Mammary epithelial cell (primary cell): ENCODE measurements around the gene IL19.

ENCODE experiments used
- EZH2 ChIP-seq: IDR thresholded peaks from 2 replicates; pipeline ENCODE4 v1.6.1; 2012; ENCODE audit warnings: low read length, inconsistent platforms, borderline replicate concordance
- TF ChIP-seq, protein P1 (sequence below), 2 donors: IDR thresholded peaks in 1 of 2; conservative IDR thresholded peaks in 1 of 2; 2 replicates each; pipeline ENCODE4 v1.5.1; 2011 to 2012; ENCODE audit warnings: inconsistent platforms in 2 of 2, low read length in 2 of 2, mild to moderate bottlenecking in 2 of 2, control low read depth in 1 of 2, low read depth in 1 of 2; ENCODE audit not compliant: insufficient read depth in 1 of 2; ENCODE audit errors: extremely low read depth in 1 of 2

DNA sequence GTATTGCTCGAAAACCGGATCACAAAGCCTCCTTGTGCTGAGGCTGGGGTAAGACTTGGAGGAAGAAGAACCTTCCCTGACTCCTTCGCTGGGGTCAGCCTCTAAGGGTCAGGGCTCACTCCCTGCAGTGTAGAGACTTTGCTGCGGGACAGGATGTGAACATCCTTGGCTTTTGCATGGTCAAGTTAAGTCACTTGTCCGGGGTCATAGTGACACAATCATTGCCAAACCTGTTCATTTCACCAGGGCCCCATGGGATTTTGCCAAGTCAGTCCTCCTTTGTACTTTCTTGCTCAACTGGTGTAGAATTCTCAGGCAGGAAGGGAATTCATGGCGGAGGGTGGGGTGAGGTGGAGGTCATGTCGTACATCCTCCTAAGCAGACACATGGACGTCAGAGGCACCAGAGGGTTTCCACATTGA, 26.4 kb downstream of the IL19 start:
- TF ChIP-seq EZH2 = no peak
- TF ChIP-seq, protein P1, sequence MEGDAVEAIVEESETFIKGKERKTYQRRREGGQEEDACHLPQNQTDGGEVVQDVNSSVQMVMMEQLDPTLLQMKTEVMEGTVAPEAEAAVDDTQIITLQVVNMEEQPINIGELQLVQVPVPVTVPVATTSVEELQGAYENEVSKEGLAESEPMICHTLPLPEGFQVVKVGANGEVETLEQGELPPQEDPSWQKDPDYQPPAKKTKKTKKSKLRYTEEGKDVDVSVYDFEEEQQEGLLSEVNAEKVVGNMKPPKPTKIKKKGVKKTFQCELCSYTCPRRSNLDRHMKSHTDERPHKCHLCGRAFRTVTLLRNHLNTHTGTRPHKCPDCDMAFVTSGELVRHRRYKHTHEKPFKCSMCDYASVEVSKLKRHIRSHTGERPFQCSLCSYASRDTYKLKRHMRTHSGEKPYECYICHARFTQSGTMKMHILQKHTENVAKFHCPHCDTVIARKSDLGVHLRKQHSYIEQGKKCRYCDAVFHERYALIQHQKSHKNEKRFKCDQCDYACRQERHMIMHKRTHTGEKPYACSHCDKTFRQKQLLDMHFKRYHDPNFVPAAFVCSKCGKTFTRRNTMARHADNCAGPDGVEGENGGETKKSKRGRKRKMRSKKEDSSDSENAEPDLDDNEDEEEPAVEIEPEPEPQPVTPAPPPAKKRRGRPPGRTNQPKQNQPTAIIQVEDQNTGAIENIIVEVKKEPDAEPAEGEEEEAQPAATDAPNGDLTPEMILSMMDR (conservative IDR thresholded peaks at IDR 0.05 in 1 of 2, IDR thresholded peaks at IDR 0.05 in 1 of 2; ENCODE audit: extremely low read depth in 1 of 2, insufficient read depth in 1 of 2, low read depth in 1 of 2, low read length in 2 of 2) = no peak
